Renal cortical epithelial cell (primary cell): ENCODE data around the gene YRDC. TPM values are rescaled to one million over a fixed set of nuclear protein-coding genes. Genes with fewer than 3 reads are reported as not detected.
"Not testable (repeated sequence)": the region's sequence is repeated elsewhere in the genome, so short reads cannot be mapped to it uniquely, and the experiment has no call there.

Experiments used
- DNase-seq: peaks from one replicate; pipeline ENCODE4 v3.0.0-alpha.2; 2011; ENCODE audit warnings: low read depth
- total RNA-seq: library from RNA; depleted of rRNA; stranded (reverse); fragments of >200 nt; gene quantifications from 2 replicates; pipeline ENCODE4 v1.2.3, GENCODE V29; 2014

The YRDC gene
- total RNA-seq, 1 donor from 2014 or later: 12.2 TPM

DNA sequence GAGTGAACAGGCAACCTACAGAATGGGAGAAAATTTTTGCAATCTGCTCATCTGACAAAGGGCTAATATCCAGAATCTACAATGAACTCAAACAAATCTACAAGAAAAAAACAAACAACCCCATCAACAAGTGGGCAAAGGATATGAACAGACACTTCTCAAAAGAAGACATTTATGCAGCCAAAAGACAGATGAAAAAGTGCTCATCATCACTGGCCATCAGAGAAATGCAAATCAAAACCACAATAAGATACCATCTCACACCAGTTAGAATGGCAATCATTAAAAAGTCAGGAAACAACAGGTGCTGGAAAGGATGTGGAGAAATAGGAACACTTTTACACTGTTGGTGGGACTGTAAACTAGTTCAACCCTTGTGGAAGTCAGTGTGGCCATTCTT lies 36.6 kb downstream of the YRDC start:
- not testable (repeated sequence) for DNase-seq

DNA sequence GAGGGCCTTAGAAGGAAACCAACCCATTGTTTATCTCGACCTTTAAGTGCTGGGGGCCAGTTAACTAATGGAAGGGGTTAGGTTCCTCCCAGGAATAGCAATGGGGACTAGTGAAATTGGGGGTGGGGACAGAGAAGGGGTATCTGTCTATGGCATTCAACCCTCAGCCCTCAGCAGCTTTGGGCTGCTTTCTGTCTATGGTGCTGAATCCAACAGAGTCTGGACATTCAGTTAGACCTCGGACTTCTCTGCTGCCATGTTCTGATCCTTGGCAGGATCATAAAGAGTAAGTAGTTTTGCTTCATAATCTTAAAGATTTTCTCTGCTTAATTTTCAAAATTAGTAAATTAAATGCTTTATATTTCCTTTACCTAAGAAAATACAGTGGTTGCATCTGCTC lies 40.5 kb downstream of the YRDC start:
- no peak for DNase-seq

DNA sequence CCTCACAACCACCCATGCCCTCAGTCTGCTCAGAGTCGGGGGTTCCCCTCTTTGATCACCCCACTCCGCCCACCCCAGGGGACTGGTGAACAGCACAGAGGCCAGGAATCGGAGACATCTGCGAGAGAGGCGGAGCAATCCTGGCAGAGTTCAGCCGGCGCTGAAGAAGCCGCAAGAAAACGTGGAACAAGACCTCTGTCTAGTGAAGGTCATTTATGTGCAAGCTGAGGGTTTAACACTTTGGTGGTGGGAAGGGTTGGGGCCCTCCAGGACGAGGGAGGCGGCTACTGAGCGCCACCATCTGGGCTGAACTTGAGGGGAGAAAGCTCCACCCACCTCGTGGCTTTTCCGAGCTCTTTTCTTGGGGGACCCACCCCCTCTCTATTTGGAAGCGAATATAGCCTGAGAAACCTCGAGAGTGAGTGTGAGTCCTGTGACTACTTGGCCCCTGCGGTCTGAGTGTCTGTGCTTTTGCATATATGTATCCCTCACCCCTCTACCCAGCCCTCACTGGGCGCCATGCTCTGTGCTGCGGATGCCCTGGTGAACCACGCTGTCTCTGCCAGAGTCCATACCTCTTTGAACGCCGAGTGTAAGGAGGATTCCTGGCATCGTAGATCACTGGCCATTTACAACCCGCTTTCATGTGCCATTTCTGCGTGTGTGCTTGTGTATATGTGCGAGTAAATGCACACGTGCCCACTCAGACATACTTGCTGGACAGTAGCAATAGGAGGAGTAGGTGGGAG lies 41.9 kb downstream of the YRDC start:
- no peak for DNase-seq

DNA sequence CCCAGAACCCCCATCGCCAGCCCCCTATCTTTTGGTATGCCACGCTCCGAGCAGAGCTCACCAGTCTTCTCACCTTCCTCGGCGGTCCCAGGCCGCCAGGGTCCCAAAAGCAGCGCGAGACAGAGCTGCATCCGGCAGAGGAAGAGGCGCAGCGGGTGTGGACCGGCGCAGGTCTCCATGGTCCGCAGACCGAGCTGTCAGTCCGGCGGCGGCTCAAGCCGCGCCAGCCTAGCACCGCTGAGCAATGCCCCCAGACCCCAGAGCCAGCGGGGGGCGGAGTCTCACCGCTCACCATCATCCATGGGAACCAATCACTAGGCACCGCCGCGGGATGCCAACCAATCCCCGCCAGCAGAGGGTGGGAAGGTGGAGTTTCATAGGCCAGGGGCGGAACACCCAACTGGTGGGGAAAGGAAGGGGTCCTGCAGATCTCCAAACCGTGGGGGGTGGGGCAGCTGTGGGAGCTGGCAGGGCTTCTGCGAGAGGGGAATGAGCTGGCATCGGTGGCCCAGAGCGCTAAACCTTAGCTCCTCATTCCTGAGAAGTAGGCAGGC lies 43.0 kb downstream of the YRDC start, which contains the start of gene EPHA10:
EPHA10 (minus strand) TSS at position 233 of the 554 bp plus-strand sequence; CDS start at position 179, 54 bp downstream.
- no peak for DNase-seq

DNA sequence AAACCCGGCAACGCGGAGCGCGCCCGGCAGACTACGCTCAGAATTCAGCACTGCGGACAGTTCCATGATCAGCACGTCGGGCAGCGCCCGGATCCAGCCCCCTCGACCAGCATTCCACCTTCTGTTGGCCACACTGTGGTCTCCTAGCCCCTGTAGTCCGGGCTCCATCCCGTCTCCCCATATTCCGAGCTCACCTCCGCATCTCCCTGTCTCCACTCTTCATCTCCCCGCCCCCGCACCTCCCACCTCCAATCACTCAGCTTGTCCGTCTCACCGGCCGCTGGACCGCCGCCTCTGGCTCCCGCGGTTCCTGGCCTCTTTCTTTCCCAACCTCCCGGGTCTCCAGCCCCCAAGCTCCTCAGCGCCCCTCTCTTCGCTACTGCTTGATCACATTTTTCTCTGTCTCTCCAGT lies 43.6 kb downstream of the YRDC start:
- DNase-seq: peak; percentile 9

DNA sequence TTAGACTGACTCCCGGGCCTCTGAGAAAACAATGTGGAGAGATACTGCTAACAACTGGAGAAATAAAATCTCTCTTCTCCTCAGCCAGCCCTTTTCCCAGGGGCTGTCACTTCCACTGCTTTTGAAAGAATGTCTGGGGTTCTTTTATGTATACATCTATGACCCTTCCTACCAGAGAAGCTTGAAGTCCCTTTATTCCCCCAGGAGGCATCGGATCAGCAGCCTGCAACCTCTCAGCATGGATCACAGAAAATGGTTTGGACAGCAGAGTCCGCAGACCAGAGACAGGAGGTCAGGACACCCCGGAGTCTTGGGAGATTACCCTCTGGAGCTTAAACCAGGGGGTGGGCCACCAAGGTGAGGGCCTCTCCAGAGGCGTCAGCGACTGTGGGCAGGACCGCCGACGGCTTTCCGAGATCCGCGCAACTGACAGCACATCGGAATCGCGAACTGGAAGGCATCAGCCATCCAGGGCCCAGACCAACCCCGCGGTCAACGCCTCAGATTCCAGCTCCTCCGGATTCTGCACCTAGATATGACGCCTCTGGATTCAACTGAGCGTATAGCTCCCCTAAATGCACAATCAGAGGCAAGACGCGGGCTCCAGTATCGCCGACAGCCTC lies 44.1 kb downstream of the YRDC start:
- no peak for DNase-seq

DNA sequence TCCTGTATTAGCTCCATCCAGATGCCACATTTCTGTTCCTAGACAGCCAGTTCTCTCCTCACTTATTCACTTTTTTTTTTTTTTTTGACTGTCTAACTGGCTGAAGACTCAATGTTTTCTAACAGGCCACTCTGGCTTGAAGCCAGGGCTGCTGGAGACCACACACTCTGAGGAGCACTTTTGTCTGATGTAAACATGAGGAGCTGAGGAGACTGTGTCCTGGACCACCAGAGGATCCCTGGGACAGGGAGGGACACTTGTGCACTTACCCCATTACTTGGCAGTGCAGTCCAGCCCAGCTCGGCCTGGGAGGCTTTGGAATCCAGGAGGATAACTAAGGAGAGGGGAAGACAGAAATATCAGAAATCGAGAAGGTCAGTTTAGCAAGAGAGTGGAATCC lies 45.5 kb downstream of the YRDC start:
- DNase-seq: no peak

DNA sequence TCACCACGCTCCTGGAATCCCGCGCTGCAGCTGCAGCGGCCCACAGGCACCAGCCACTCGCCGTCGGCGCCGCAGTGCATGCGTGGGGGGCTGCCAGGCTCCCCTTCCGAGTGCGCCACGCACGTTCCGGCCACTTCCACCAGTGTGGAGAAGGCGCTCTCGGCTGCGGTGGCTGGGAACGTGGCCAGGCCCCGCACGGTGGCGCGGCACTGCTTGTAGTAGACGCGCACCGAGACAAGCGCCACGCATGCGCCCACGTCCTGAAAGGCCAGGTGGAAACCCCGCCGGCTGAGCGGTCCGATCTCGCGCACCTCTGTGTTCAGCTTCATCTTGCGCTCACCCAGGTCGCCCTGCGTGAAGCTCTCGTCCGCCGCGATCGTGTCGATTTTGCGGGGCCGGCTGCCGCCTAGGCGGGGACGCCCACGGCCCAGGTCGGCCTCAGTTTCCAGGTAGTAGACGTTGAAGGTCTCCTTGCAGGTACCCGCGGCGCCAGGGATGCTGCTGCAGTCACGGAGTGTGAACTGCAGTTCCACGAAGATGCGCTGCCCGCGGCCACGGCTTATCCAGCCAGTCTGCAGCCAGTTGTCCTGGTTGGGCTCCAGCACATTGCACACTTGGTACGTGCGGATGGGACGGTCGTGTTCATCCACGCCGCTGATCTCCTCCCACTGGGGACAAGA lies 46.5 kb downstream of the YRDC start:
- no peak for DNase-seq

DNA sequence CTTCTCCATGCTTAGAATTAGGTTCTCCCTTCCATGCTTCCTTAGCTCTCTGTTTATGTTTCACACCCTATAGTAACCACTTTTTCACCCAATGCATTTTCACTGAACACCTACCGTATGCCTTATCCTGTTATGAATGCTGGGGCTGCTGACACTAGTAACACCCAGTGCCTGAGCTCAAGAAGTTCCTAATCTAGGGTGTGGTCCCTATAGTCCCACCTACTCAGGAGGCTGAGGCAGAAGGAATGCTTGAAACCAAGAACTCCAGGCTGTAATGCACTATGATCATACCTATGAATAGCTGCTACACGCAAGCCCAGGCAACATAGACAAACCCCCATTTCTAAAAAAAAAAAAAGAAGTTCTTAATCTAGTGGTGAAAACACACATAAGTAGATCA lies 48.6 kb downstream of the YRDC start:
- no peak for DNase-seq

DNA sequence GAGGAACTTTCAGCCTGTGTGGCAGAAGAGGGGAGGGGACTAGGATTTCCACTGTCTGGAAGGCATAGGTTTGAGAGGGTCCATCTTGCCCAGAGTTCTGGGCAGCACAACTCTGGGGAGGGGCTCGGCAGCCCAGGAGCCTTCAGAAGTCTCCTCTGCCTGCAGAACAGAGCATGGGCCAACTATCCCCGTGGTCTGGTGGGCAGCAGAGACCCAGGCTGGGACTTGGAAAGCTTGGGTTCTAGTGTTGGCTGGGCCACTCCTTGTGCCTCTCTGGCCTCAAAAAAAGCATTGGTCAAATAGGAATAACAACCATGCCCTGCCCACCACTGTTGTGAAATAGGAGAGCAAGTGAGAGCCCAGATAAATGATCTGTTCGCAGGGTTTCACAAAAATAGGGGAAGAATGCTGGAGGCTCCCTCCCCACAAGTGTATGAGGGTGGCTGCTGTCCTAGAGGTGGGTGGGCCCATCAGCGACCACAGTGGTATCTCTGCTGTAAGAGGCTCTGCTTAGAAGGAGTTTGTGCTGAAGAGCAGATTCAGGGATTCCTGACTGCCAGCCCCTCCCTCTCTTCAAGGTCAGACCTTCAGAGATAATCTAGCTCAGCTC lies 52.0 kb downstream of the YRDC start:
- DNase-seq: no peak

DNA sequence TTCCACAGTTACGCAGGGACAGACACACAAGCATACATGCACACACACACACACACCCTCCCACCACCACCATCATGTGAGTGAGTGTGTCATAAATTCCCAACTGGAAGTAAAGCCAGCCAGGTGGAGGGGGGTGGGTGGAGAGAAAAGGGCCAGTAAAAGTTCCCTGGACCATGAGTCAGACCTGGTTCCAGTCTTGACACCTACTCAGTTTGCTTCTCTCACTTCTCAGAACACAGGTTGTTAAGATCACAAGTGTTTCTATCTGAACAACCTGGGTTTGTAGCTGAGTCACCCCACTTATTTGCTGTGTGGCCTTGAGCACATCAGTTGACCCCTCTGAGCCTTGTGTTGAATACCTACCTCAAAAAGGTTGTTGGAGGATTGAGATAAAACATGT lies 52.7 kb downstream of the YRDC start:
- DNase-seq: peak; percentile 57

DNA sequence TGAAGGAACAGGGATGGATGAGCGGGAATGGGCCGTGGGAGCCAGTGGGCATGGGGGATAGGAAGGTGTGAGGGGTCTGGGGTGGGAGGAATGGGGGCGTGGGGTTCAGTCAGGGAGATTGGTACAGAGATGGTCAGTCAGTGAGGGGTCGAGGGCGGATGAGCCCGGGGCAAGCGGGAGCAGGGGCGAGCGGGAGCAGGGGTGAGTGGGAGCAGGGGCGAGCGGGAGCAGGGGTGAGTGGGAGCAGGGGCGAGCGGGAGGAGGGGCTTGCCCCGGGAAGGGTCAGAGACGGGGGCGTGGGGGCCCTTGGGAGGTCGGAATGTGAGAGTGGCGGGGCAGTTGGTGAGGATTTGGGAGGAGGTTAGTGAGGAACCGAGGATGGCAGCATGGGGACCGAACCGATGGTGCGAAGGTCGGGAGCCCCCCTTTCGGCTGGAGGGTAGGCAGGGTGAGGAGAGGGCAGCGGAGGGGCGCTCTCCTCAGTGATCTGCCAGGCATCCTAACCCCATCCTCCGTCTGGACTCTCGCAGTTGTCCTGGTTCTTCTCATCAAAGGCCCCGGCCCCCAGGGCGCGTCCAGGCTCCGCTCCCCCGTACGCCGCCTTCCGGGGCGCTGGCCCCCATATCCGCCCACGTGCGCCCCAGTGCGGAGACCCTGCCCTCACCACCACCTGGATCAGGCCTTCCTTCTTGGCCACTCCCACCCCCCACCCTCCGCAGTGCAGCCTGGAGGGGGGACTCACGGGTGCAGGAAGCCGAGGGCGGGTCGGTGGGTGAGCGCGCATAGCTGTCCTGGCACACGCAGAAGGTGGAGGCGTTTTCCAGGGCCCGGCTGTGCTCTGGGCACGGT lies 54.3 kb downstream of the YRDC start:
- DNase-seq: no peak

Other genes with a start within 250 kb of the YRDC start
- gene GNL2, start 212.3 kb downstream of the YRDC start, total RNA-seq: 49.6 and 72.1 TPM in 2 replicates
- gene RSPO1, start 173.3 kb downstream of the YRDC start, total RNA-seq: not detected in 2 replicates
- 1.3 and 6.8 TPM in 2 replicates for gene CDCA8, start 115.7 kb downstream of the YRDC start, total RNA-seq
- 0.05 and 1.0 TPM in 2 replicates for gene EPHA10, start 43.1 kb downstream of the YRDC start, total RNA-seq
- 2.1 and 4.3 TPM in 2 replicates for gene MANEAL, start 14.4 kb downstream of the YRDC start, total RNA-seq
- gene C1orf122, start 418 bp downstream of the YRDC start, total RNA-seq: 29.6 and 51.9 TPM in 2 replicates
- 2.6 and 9.1 TPM in 2 replicates for gene MTF1, start 51.4 kb upstream of the YRDC start, total RNA-seq
- 20.0 and 28.9 TPM in 2 replicates for gene INPP5B, start 138.8 kb upstream of the YRDC start, total RNA-seq
- 82.5 and 98.4 TPM in 2 replicates for gene SF3A3, start 181.8 kb upstream of the YRDC start, total RNA-seq
- gene FHL3, start 197.3 kb upstream of the YRDC start, total RNA-seq: 3.0 and 22.3 TPM in 2 replicates
- gene UTP11, start 204.5 kb upstream of the YRDC start, total RNA-seq: 34.8 and 46.7 TPM in 2 replicates
- gene POU3F1, start 238.6 kb upstream of the YRDC start, total RNA-seq: 0.05 TPM in 1 of 2 replicates, not detected in the other